DOHH2 (cell line): ENCODE data around the gene FAM210A.

Experiments used
- H3F3A ChIP-seq: fragments of 200-600 bp; sonication (generic), shearing (Covaris generic); 2 replicates; pipeline ENCODE4 v1.6.0; 2016; ENCODE audit warnings: antibody characterized with exemption, mild to moderate bottlenecking; ENCODE audit not compliant: control insufficient read depth, insufficient read depth
- H3K27ac ChIP-seq: fragments of 200-600 bp; sonication (generic); 2 replicates; pipeline ENCODE4 v1.5.1; 2014; ENCODE audit warnings: low read depth, mild to moderate bottlenecking, low read length, moderate library complexity
- H3K27me3 ChIP-seq: fragments of 200-600 bp; sonication (generic); 2 replicates; pipeline ENCODE4 v1.6.1; 2014; ENCODE audit warnings: mild to moderate bottlenecking, low read length, mixed read lengths; ENCODE audit not compliant: control insufficient read depth
- H3K36me3 ChIP-seq: fragments of 200-600 bp; sonication (generic); 2 replicates; pipeline ENCODE4 v1.6.1; 2014; ENCODE audit warnings: mild to moderate bottlenecking, low read length, moderate library complexity, mixed read lengths; ENCODE audit not compliant: control insufficient read depth
- H3K4me1 ChIP-seq: fragments of 200-600 bp; sonication (generic); 2 replicates; pipeline ENCODE4 v1.6.1; 2014; ENCODE audit warnings: mild to moderate bottlenecking, low read length, mixed read lengths; ENCODE audit not compliant: control insufficient read depth
- H3K4me2 ChIP-seq: fragments of 200-600 bp; sonication (generic); 2 replicates; pipeline ENCODE4 v1.6.0; 2014; ENCODE audit warnings: mild to moderate bottlenecking, low read length, moderate library complexity
- H3K4me3 ChIP-seq: fragments of 200-600 bp; sonication (generic); 2 replicates; pipeline ENCODE4 v1.5.1; 2014; ENCODE audit warnings: mild to moderate bottlenecking, low read length, mixed read lengths
- H3K79me2 ChIP-seq: fragments of 200-600 bp; sonication (generic); 2 replicates; pipeline ENCODE4 v1.6.1; 2014; ENCODE audit warnings: mild to moderate bottlenecking, low read length, mixed read lengths; ENCODE audit not compliant: control insufficient read depth
- H3K9me2 ChIP-seq: fragments of 200-600 bp; sonication (generic); replicated peaks from 2 replicates; pipeline ENCODE4 v1.6.1; 2014; ENCODE audit warnings: mild to moderate bottlenecking, low read length, mixed read lengths; ENCODE audit not compliant: control insufficient read depth
- H3K9me3 ChIP-seq: fragments of 200-600 bp; sonication (generic); 2 replicates; pipeline ENCODE4 v1.6.1; 2014; ENCODE audit warnings: antibody characterized with exemption, low read length, mixed read lengths; ENCODE audit not compliant: control insufficient read depth, insufficient read depth
- H4K20me1 ChIP-seq: fragments of 200-600 bp; sonication (generic); 2 replicates; pipeline ENCODE4 v1.6.0; 2014; ENCODE audit warnings: low read depth, mild to moderate bottlenecking, antibody characterized with exemption, low read length, moderate library complexity; ENCODE audit not compliant: control insufficient read depth, insufficient read depth
- CTCF ChIP-seq: fragments of 200-600 bp; sonication (generic); IDR thresholded peaks from one replicate; pipeline ENCODE4 v1.5.1; 2014; ENCODE audit warnings: antibody characterized with exemption, mild to moderate bottlenecking, low read depth, low read length; ENCODE audit not compliant: poor library complexity, severe bottlenecking
- EZH2phosphoT487 ChIP-seq: fragments of 200-600 bp; sonication (generic); IDR thresholded peaks from 2 replicates; pipeline ENCODE4 v1.6.1; 2017; ENCODE audit warnings: borderline replicate concordance, mild to moderate bottlenecking, antibody characterized with exemption, low read length, moderate library complexity, mixed read lengths

The FAM210A gene

GRCh38 chr18:13638719-13639595 is 87.4 kb downstream of the FAM210A start:
- Histone ChIP-seq H4K20me1 (no peaks in the 10 kb centered on the region), H3K27me3 (no peaks in the 10 kb centered on the region), H3K79me2 (no peaks in the 10 kb centered on the region)

GRCh38 chr18:13635046-13635445 is 91.3 kb downstream of the FAM210A start:
- Histone ChIP-seq H4K20me1 (no peaks in the 10 kb centered on the region), H3K4me3 (no peak overlapping the region), H3K79me2 (peaks cover 18% of the 10 kb centered on the region), H3K36me3 (peaks cover 28% of the 10 kb centered on the region), H3K27ac (no peak overlapping the region), H3K9me2 (no peaks in the 10 kb centered on the region), H3K4me1 (peaks cover 4% of the 10 kb centered on the region), H3K9me3 (peaks cover 12% of the 10 kb centered on the region; the same call in 1 of the 2 replicates), H3F3A (no peaks in the 10 kb centered on the region), H3K4me2 (no peak overlapping the region), H3K27me3 (no peaks in the 10 kb centered on the region)
- TF ChIP-seq EZH2phosphoT487 (no peak), CTCF (no peak)

More at GRCh38 chr18:13638719-13639595, 87.4 kb downstream of the FAM210A start:
- H3K27ac ChIP-seq = no peak overlapping the region
- no peaks in the 10 kb centered on the region for H3F3A ChIP-seq
- H3K4me2 ChIP-seq = no peak overlapping the region
- H3K9me2 ChIP-seq = no peaks in the 10 kb centered on the region
- no peaks in the 10 kb centered on the region for H3K9me3 ChIP-seq
- H3K4me1 ChIP-seq = peaks cover 3% of the 10 kb centered on the region; the same call in 1 of the 2 replicates
- H3K4me3 ChIP-seq = no peak overlapping the region
- no peaks in the 10 kb centered on the region; the same call in 1 of the 2 replicates for H3K36me3 ChIP-seq
- no peak for TF ChIP-seq CTCF
- no peak for TF ChIP-seq EZH2phosphoT487

GRCh38 chr18:13633700-13634099 is 92.7 kb downstream of the FAM210A start:
- no peaks in the 10 kb centered on the region for H3F3A ChIP-seq
- H3K4me2 ChIP-seq = no peak overlapping the region
- no peak overlapping the region for H3K27ac ChIP-seq
- TF ChIP-seq EZH2phosphoT487 (no peak), CTCF (no peak)
- peaks cover 12% of the 10 kb centered on the region; the same call in 1 of the 2 replicates for H3K9me3 ChIP-seq
- peaks cover 27% of the 10 kb centered on the region for H3K79me2 ChIP-seq
- H3K36me3 ChIP-seq = peaks cover 28% of the 10 kb centered on the region
- peaks cover 17% of the 10 kb centered on the region for H3K4me1 ChIP-seq
- no peaks in the 10 kb centered on the region for H3K9me2 ChIP-seq
- H3K27me3 ChIP-seq = no peaks in the 10 kb centered on the region
- no peak overlapping the region for H3K4me3 ChIP-seq
- no peaks in the 10 kb centered on the region for H4K20me1 ChIP-seq
